GM18907 (cell line): ENCODE data around the gene C12orf75.
"Not testable (repeated sequence)": the region's sequence is repeated elsewhere in the genome, so short reads cannot be mapped to it uniquely, and the experiment has no call there.

Experiments used
- ATAC-seq: cut with Tn5 transposase; IDR thresholded peaks from one replicate; pipeline ENCODE4 v1.9.1; 2021; ENCODE audit warnings: mild to moderate bottlenecking, moderate library complexity; ENCODE audit not compliant: unreplicated experiment

Gene C12orf75

GRCh38 chr12:105368047-105368646 lies 37.7 kb downstream of the C12orf75 start:
- ATAC-seq: no peak

- no peak for ATAC-seq
Measured at GRCh38 chr12:105369014-105369413, 38.5 kb downstream of the C12orf75 start.

GRCh38 chr12:105374303-105374702 lies 43.8 kb downstream of the C12orf75 start:
- ATAC-seq: no peak

GRCh38 chr12:105377077-105377476 lies 46.6 kb downstream of the C12orf75 start:
- ATAC-seq: no peak

- no peak for ATAC-seq
Measured at GRCh38 chr12:105378911-105379310, 48.4 kb downstream of the C12orf75 start.

GRCh38 chr12:105382771-105383622 lies 52.5 kb downstream of the C12orf75 start:
- no peak for ATAC-seq

GRCh38 chr12:105384220-105384619 lies 53.7 kb downstream of the C12orf75 start:
- ATAC-seq: no peak

- ATAC-seq: no peak
Measured at GRCh38 chr12:105384916-105385535, 54.5 kb downstream of the C12orf75 start.

- no peak for ATAC-seq
Measured at GRCh38 chr12:105386431-105386830, 55.9 kb downstream of the C12orf75 start.

GRCh38 chr12:105391231-105391630 lies 60.7 kb downstream of the C12orf75 start:
- no peak for ATAC-seq

- no peak for ATAC-seq
Measured at GRCh38 chr12:105393587-105393986, 63.1 kb downstream of the C12orf75 start.

- no peak for ATAC-seq
Measured at GRCh38 chr12:105396024-105396423, 65.5 kb downstream of the C12orf75 start.

- no peak for ATAC-seq
Measured at GRCh38 chr12:105396983-105397382, 66.5 kb downstream of the C12orf75 start.

GRCh38 chr12:105398930-105399329 lies 68.4 kb downstream of the C12orf75 start:
- no peak for ATAC-seq

- ATAC-seq: no peak
Measured at GRCh38 chr12:105399428-105400081, 69.1 kb downstream of the C12orf75 start.

- no peak for ATAC-seq
Measured at GRCh38 chr12:105400227-105400626, 69.7 kb downstream of the C12orf75 start.

- ATAC-seq: no peak
Measured at GRCh38 chr12:105401198-105401597, 70.7 kb downstream of the C12orf75 start.

- ATAC-seq: no peak
Measured at GRCh38 chr12:105402366-105402765, 71.9 kb downstream of the C12orf75 start.

GRCh38 chr12:105403095-105403494 lies 72.6 kb downstream of the C12orf75 start:
- ATAC-seq: no peak

GRCh38 chr12:105404134-105404533 lies 73.6 kb downstream of the C12orf75 start:
- not testable (repeated sequence) for ATAC-seq

- ATAC-seq: no peak
Measured at GRCh38 chr12:105406497-105406896, 76.0 kb downstream of the C12orf75 start.
